Camera-type eye (tissue), 1 donor: ENCODE results near the gene EIF2B1. TPM values are rescaled to one million over a fixed set of nuclear protein-coding genes. Genes with fewer than 3 reads are reported as not detected.

ENCODE experiments used
- total RNA-seq: library from RNA; depleted of rRNA; stranded (reverse); fragments of >200 nt; gene quantifications from one replicate; pipeline ENCODE4 v1.2.3, GENCODE V29; 2014

The EIF2B1 gene
- total RNA-seq = 97.0 TPM

DNA sequence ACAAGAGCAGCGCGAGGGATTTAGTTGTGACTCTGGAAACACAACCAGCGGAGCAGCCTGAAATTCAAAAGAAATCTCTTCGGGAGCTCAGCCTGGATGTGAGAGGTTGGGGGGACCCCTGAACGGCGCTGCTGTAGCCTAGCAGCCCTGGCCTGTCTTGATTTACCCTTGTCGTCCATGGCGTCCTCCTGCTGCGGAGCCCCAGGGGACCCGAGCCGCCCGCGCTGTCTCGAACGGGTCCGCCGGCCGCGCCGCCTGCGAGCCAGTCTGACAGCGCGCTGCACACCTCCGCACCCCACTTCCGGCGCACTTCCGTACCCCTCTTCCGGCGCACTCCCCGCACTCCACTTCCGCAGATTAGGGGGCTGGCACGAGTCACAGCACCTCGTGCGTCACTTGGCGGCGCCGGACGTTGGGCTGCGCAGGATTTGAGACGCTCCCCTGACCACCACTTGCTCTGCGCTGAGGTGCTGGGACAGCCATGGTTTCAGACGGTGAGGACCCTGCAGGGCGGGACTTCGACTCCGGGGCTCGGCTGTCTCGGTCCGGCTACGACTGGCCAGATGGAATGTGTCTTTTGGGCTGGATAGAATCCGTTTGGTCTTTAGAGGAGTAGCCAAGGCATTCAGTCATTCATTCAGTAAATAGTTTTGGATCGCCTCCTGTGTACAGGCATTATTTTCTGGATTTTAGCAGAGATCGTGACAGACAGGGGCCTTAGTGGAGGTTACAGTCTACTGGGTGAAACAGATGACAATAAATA, at the start of gene EIF2B1, which contains the start of gene GTF2H3:
EIF2B1 (minus strand) TSS at position 308 of the 763 bp plus-strand sequence; CDS start at position 179, 129 bp downstream.
GTF2H3 (plus strand) TSS at position 451 of the 763 bp plus-strand sequence; CDS start at position 482, 31 bp downstream.

DNA sequence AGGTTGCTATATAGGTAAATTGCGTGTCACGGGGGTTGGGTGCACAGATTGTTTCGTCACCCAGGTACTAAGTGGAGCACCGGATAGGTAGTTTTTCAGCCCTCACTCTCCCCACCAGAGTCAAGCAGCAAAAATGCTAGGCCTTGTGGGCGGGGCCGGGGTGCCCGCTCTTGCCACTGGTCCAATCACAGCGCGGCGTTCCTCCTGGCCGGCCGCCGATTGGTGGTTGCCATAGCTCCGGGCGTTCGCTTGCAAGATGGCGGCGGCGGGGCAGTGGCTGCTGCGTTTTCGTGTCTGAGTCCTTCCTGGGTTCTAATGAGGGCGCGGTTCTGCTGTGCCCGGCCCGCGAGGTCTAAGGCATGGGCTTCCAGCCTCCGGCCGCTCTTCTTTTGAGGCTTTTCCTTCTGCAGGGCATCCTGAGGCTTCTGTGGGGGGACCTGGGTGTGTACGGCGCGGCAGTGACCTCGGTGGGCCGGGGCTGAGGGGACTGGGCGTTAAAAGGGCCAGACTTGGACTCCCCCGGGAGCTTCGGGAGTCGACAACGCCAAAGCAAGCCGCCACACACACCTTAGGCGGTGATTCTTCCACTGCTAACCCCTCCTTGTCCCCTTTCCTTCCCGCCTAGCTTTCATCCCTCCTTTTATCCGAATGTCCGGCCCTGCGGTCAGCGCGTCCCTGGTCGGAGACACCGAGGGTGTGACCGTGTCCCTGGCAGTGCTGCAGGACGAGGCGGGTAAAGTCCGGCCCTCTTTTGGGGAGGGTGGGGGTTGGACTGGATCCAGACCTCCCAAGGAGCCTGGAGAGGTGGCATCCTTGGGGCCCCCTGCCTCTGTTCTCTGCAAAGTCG, 37.6 kb upstream of the EIF2B1 start, which contains the start of gene TCTN2:
TCTN2 (plus strand) TSS at position 232 of the 847 bp plus-strand sequence; CDS start at position 360, 128 bp downstream.

DNA sequence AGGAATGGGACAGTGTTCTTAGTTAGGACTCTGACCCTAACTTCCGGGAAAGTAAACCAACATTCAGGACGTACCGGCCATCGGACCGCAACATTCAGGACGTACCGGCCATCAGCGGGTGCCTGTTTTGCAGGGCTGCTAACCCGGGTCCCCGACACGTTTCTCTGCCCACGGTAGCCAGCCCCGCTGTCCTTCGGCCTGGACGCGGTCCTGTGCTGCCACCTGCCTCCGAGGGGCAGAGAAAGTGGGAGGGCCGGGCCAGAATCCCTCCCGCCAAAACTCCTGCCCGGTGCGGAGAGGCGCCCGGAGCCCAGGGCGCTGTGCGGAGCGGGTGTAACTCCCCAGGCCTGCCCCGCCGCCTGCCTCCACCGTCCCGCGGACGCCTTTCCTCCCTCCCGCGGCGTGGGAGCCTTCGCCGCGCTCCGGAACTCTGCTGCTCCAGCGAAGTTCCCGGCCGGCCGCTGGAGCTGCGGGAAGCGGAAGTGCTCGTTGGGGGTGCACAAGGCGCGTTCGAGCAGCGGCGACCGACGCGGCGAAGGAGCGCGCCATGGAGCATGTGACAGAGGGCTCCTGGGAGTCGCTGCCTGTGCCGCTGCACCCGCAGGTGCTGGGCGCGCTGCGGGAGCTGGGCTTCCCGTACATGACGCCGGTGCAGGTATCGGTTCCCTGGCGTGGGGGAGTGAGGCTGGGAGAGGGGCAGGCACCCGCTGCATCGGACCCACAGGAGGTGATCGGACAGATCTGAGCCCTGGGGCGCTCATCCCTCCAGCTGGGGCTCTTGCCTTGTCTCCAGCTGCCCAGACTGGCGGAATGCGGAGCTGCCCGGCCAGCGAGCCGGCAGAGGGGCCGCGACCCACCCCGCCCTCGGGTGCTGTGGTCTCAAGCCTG, 31.6 kb downstream of the EIF2B1 start, which contains the start of gene DDX55:
DDX55 (plus strand) TSS at position 498 of the 888 bp plus-strand sequence; CDS start at position 548, 50 bp downstream.

Other genes with a start within 250 kb of the EIF2B1 start
- gene KMT5A, start 249.6 kb downstream of the EIF2B1 start, total RNA-seq = 52.7 TPM
- 2.8 TPM for gene RILPL2, start 197.0 kb downstream of the EIF2B1 start, total RNA-seq
- 21.9 TPM for gene SNRNP35, start 175.5 kb downstream of the EIF2B1 start, total RNA-seq
- 10.7 TPM for gene RILPL1, start 100.0 kb downstream of the EIF2B1 start, total RNA-seq
- gene TMED2, start 49.1 kb downstream of the EIF2B1 start, total RNA-seq = 195 TPM
- 30.7 TPM for gene DDX55, start 31.6 kb downstream of the EIF2B1 start, total RNA-seq
- 39.9 TPM for gene GTF2H3, start 143 bp upstream of the EIF2B1 start, total RNA-seq
- 24.1 TPM for gene TCTN2, start 37.4 kb upstream of the EIF2B1 start, total RNA-seq
- gene ATP6V0A2, start 78.7 kb upstream of the EIF2B1 start, total RNA-seq = 23.9 TPM
- 1.3 TPM for gene DNAH10, start 128.6 kb upstream of the EIF2B1 start, total RNA-seq